ENCODE measurements around the gene C20orf144. TPM values are rescaled to one million over a fixed set of nuclear protein-coding genes. Genes with fewer than 3 reads are reported as not detected.

C20orf144 gene
- total and polyA plus RNA-seq, 9 of the 15 experiments (the other 6 are each of a cell fraction or from before 2014, with no cell fraction given): 0.04 to 0.23 (median 0.11) TPM; not detected in 2

DNA sequence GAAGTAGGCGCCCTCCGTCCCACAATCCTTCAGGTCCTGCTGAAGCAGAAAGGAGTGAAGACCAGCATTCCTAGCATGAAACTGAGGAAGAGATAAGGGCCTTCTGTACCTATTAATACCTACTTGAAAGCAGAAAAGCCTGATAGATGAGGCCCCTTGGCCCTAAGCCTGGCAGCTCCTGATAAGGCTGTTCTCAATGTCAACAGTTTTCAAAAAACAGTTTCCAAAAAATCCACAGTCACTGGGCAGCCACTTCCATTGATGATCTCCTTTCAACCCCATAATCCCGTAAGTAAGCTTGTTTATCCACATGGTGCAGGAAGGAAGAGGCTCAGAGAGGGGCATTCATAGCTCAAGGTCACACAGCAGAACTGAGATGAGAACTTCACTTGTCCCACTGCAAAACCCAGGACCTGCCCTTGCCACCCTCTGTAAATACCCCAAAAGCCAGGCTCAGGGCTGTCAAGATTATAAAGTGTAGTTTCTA lies 26.9 kb downstream of the C20orf144 start (continued):
- TF ChIP-seq FOXA3 (CRISPR knock-in tag; conservative IDR thresholded peaks at IDR 0.05 in 1 of 2, IDR thresholded peaks at IDR 0.05 in 1 of 2) (peak in 1 of 2 experiments; percentile 69; a peak in 2 of 4 replicates), TAF1 (IDR thresholded peaks at IDR 0.05; ENCODE audit: control insufficient read depth, extremely low read depth, insufficient read depth, low read length, severe bottlenecking) (peak; percentile 21), MYBL2 (IDR thresholded peaks at IDR 0.05; ENCODE audit: low read depth) (no peak), MYBL2 (CRISPR knock-in tag; IDR thresholded peaks at IDR 0.05; ENCODE audit: borderline replicate concordance) (no peak), ZFP30 (CRISPR knock-in tag; IDR thresholded peaks at IDR 0.05; ENCODE audit: borderline replicate concordance) (no peak), FOXM1 (IDR thresholded peaks at IDR 0.05; ENCODE audit: low read depth) (peak; percentile 84), FOXM1 (CRISPR knock-in tag; IDR thresholded peaks at IDR 0.05; ENCODE audit: low read depth) (no peak), HMG20A (CRISPR knock-in tag; conservative IDR thresholded peaks at IDR 0.05) (no peak), ZNF696 (CRISPR knock-in tag; conservative IDR thresholded peaks at IDR 0.05) (no peak), HOXB6 (CRISPR knock-in tag; IDR thresholded peaks at IDR 0.05; ENCODE audit: borderline replicate concordance) (no peak), XRCC4 (IDR thresholded peaks at IDR 0.05; ENCODE audit: extremely low read depth, insufficient read depth, insufficient read length) (no peak), NFYB (IDR thresholded peaks at IDR 0.05; ENCODE audit: extremely low read depth, insufficient read length) (no peak), IRF2 (CRISPR knock-in tag; IDR thresholded peaks at IDR 0.05) (no peak), RAD51 (IDR thresholded peaks at IDR 0.05; ENCODE audit: borderline replicate concordance, low read depth) (0 out of 2 replicates have a peak, but pooled peaks have one; percentile 6), POLR2H (tag; IDR thresholded peaks at IDR 0.05; ENCODE audit: low read depth) (no peak), MIER1 (IDR thresholded peaks at IDR 0.05; ENCODE audit: low read depth) (no peak), CREB5 (CRISPR knock-in tag; IDR thresholded peaks at IDR 0.05) (no peak), SMC3 (conservative IDR thresholded peaks at IDR 0.05; ENCODE audit: insufficient read depth, low read depth, low read length) (no peak), DIDO1 (tag; IDR thresholded peaks at IDR 0.05; ENCODE audit: low read depth) (no peak), CHD2 (IDR thresholded peaks at IDR 0.05; ENCODE audit: low read depth, low read length) (no peak), DPF2 (IDR thresholded peaks at IDR 0.05) (peak; percentile 91), ZNF224 (CRISPR knock-in tag; IDR thresholded peaks at IDR 0.05) (no peak), ZNF174 (CRISPR knock-in tag; IDR thresholded peaks at IDR 0.05) (no peak), ELF4 (CRISPR knock-in tag; IDR thresholded peaks at IDR 0.05) (no peak)
- TF ChIP-seq, protein P1, sequence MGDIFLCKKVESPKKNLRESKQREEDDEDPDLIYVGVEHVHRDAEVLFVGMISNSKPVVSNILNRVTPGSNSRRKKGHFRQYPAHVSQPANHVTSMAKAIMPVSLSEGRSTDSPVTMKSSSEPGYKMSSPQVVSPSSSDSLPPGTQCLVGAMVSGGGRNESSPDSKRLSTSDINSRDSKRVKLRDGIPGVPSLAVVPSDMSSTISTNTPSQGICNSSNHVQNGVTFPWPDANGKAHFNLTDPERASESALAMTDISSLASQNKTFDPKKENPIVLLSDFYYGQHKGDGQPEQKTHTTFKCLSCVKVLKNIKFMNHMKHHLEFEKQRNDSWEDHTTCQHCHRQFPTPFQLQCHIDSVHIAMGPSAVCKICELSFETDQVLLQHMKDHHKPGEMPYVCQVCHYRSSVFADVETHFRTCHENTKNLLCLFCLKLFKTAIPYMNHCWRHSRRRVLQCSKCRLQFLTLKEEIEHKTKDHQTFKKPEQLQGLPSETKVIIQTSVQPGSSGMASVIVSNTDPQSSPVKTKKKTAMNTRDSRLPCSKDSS (IDR thresholded peaks at IDR 0.05; ENCODE audit: low read depth, partially characterized antibody): no peak
- TF ChIP-seq, protein P2, sequence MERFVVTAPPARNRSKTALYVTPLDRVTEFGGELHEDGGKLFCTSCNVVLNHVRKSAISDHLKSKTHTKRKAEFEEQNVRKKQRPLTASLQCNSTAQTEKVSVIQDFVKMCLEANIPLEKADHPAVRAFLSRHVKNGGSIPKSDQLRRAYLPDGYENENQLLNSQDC (CRISPR knock-in tag; IDR thresholded peaks at IDR 0.05): no peak

Measured in K562 (cell line).